Measurements from ENCODE around the gene COBLL1.

COBLL1 gene

DNA sequence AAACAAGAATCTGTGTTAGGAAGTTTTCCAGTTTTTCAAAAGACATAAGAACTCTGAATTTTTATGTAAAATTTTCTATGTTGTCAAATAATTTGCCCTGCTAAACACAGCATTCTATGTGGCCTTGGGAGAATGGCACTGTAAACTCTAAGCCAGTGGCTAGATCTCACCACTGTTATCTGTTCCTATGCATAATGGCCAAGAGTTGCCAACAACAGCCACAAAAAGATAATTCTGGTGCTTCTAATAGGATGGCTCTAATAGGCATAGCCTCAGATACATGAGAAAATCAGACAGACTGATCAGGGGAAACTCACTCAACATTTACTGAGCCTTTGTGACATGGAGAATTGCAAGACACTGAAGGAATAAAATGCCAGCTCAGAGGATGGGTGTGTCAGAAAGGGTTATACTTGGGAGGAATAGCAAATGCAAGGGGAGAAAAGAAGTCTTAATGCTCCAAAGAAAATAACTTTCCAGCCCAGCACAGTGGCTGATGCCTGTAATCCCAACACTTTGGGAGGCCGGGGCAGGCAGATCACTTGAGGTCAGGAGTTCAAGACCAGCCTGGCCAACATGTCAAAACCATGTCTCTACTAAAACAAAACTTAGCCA lies 63.7 kb downstream of the COBLL1 start:
- no peak overlapping the region for H3K4me3 ChIP-seq (ENCODE audit: low read depth, low read length)
- DNase-seq (ENCODE audit: low read depth, low spot score), result no peak
- TF ChIP-seq, protein P1, sequence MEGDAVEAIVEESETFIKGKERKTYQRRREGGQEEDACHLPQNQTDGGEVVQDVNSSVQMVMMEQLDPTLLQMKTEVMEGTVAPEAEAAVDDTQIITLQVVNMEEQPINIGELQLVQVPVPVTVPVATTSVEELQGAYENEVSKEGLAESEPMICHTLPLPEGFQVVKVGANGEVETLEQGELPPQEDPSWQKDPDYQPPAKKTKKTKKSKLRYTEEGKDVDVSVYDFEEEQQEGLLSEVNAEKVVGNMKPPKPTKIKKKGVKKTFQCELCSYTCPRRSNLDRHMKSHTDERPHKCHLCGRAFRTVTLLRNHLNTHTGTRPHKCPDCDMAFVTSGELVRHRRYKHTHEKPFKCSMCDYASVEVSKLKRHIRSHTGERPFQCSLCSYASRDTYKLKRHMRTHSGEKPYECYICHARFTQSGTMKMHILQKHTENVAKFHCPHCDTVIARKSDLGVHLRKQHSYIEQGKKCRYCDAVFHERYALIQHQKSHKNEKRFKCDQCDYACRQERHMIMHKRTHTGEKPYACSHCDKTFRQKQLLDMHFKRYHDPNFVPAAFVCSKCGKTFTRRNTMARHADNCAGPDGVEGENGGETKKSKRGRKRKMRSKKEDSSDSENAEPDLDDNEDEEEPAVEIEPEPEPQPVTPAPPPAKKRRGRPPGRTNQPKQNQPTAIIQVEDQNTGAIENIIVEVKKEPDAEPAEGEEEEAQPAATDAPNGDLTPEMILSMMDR (IDR thresholded peaks at IDR 0.05; ENCODE audit: low read depth, low read length), result no peak
- in situ Hi-C loops (cut with HindIII; ENCODE audit: low sequenced_read_pairs), result no loop called here

DNA sequence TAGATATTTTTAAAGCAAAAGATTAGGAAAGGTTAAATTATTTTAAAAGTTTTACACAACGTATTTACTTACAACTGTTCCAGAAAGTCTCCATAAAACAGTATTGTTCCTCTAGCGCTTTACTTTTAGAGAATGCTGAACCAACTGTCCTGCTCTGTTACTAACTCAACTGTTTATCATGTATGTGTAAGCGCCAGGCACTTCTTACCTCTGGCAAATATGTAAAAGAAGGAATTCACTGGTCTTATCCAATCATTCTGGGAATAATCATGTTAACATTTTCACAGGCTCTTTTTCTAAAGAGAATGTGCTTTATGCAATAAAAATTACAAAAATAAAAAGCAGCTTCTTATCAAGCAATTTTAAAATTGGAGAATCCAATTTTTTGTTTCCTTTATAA lies 68.0 kb downstream of the COBLL1 start:
- TF ChIP-seq, protein P1 (IDR thresholded peaks at IDR 0.05; ENCODE audit: low read depth, low read length), result no peak
- H3K4me3 ChIP-seq (ENCODE audit: low read depth, low read length), result no peak overlapping the region
- no peak for DNase-seq (ENCODE audit: low read depth, low spot score)
- in situ Hi-C loops (cut with HindIII; ENCODE audit: low sequenced_read_pairs), result no loop called here

DNA sequence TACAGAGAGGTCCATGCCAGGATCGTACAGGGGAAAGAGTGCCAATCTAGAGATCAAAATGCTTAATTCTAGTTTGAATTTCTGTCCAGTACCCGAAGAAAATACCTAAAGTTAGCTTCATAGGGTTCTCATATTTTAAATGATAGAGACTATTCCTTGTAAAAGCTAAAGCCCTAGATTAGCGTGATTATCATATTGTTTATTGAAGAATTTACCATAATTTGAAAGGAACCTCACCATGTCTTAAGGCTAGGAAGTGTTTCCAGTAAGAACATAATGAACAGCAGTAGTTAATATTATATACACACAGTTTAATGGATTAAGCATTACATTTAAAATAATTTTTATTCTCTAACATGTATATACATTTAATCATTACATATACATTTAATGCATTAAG lies 68.5 kb downstream of the COBLL1 start:
- H3K4me3 ChIP-seq (ENCODE audit: low read depth, low read length), result no peak overlapping the region
- DNase-seq (ENCODE audit: low read depth, low spot score), result no peak
- in situ Hi-C loops (cut with HindIII; ENCODE audit: low sequenced_read_pairs), result no loop called here
- TF ChIP-seq, protein P1 (IDR thresholded peaks at IDR 0.05; ENCODE audit: low read depth, low read length), result no peak

DNA sequence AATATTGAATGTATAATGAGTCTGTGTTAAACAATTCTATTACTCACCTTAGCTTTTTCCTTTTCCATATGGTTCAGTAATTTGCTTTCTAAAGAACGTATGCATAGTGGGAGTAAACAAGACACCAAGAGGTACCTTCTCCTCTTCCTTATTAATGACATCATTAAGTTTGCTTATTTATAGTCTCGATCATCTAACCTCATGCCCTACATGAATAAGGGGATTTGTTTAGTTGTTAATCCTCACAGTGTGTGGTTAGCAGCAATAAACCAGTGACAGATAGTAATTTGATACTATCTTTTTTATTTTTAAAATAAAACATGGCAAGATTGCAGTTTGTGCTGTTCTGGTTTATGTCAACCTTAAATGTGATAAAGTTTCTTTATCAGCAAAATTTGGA lies 69.7 kb downstream of the COBLL1 start:
- no peak overlapping the region for H3K4me3 ChIP-seq (ENCODE audit: low read depth, low read length)
- DNase-seq (ENCODE audit: low read depth, low spot score), result no peak
- TF ChIP-seq, protein P1 (IDR thresholded peaks at IDR 0.05; ENCODE audit: low read depth, low read length), result no peak
- in situ Hi-C loops (cut with HindIII; ENCODE audit: low sequenced_read_pairs), result no loop called here

DNA sequence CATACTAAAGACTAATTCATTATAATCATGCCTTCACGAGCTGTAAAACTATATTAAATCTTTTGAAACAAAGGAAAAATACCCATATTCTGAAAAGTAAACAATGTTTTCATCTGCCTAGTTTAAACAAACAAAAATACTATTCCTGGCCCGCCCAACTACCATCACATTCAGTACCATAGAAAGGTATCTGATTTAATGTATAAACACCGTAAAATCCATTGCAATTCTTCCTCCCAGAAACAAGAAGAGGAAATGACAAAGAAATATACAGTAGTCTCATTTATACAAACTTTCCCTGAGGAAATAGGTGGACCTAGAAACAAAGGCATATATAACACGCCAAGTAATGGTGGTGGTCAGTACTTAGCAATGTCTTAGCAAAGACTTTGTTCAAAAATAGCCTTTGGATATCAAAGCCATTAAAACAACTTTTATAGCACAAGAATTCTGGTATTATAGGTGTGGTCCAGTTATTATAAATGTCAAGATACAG lies 71.2 kb downstream of the COBLL1 start:
- DNase-seq (ENCODE audit: low read depth, low spot score), result no peak
- in situ Hi-C loops (cut with HindIII; ENCODE audit: low sequenced_read_pairs), result no loop called here
- H3K4me3 ChIP-seq (ENCODE audit: low read depth, low read length), result no peak overlapping the region
- TF ChIP-seq, protein P1 (IDR thresholded peaks at IDR 0.05; ENCODE audit: low read depth, low read length), result no peak

DNA sequence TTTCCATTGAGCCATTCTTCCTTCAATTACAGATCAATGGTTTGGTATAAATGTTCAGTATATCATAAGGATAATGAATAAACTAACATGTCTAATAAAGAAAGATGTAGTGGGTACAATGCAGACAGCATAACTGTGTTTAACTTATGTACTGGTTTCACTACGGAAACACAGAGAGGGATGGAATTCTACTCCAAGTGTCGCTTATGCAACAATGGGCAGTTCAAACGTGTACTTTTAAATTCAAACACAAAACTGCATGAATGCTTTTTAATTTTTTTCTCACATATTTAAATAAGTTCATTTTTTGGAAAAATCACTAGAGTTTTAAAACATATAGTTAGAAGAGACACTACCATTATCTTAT lies 74.7 kb downstream of the COBLL1 start:
- no peak overlapping the region for H3K4me3 ChIP-seq (ENCODE audit: low read depth, low read length)
- DNase-seq (ENCODE audit: low read depth, low spot score), result no peak
- TF ChIP-seq, protein P1 (IDR thresholded peaks at IDR 0.05; ENCODE audit: low read depth, low read length), result no peak
- in situ Hi-C loops (cut with HindIII; ENCODE audit: low sequenced_read_pairs), result no loop called here
